ENCODE measurements around the gene SLC19A1.

The SLC19A1 gene

DNA sequence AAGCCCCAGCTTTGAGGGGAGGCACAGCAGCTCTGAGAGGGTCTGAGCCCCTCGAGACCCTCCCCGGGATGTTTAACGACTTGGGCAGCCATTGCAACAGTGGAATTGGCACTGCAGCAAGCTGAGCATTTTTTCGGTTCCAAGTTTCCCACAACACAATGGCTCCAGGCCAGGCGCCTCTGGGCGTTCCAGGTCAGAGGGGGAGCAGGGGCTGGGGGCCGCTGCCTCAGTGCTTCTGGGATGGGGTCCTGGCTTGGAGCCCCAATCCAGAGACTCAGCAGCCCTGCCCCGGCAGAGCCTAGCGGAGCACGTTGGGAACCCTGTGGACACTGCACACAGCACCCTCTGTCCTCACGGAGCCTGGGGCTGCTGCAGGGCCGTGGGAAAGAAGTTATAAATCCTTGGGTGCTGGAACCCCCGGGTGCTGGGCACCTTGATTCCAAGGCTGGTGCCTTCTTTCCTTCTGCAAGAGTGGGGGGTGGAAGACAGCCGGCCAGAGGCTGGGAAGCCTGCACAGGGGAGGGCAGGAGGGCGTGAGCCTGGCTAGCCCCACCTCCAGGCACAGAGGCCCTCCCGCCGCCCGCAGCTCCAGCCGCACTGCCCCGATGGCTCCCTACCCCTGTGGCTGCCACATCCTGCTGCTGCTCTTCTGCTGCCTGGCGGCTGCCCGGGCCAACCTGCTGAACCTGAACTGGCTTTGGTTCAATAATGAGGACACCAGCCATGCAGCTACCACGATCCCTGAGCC lies 87.1 kb downstream of the SLC19A1 start:
- DNase-seq (ENCODE audit: low read depth, low spot score), result no peak
- WGBS (ENCODE audit: insufficient coverage, insufficient read length), result no CpG with 5 or more reads among the region's 23 CpGs
- H3K36me3 ChIP-seq (ENCODE audit: control insufficient read depth, insufficient read depth, low read length), result peaks cover 13% of the 10 kb centered on the region; the same call in 1 of the 2 replicates

DNA sequence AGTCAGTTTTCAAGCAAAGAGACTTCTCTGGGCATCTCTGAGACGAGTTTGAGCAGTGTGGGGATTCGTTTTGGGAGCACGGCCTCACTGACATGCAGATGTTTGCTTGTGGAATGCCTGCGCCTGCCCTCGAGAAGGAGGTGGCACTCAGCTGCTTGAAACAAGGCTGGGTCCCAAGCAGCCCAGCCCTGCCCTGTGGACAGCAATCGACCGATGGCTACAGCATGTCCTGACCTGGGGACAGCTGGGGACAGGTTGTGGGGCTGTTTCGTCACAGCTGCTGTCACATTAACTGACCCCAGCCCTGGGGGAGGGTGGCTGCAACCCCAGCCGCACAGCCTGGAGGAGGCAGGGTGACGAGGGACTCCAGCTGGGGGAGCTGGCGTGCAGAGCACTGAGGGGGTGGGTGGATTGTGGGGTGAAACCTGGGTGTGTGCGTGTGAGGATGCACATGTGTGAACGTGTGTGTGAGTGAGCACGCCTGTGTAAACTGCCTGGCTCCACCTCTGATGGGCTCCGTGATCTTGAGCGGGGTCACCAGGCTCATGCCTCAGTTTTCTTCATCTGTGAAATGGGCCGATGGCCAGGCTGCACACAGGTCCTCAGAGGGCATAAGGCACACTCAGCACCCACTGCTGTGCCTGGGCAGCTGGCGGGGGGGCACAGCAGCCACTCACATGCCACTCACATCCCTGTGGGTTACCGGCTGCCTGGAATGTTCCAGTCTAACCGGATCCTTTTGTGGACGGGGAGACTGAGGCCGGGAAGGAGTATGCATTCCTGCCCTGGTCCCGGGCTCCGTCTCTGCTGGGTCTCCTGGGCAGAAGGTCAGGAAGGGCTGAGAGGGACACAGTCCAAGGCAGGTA lies 87.9 kb downstream of the SLC19A1 start:
- DNase-seq (ENCODE audit: low read depth, low spot score), result no peak
- H3K4me1 ChIP-seq (ENCODE audit: control insufficient read depth, insufficient read depth, low read length), result no peaks in the 10 kb centered on the region; the same call in 1 of the 2 replicates
- H3K4me3 ChIP-seq (ENCODE audit: low read length), result no peak overlapping the region
- WGBS (ENCODE audit: insufficient coverage, insufficient read length), result no CpG with 5 or more reads among the region's 24 CpGs
- no peaks in the 10 kb centered on the region for H3K9me3 ChIP-seq (ENCODE audit: control insufficient read depth, insufficient read depth, low read length)
- H3K36me3 ChIP-seq (ENCODE audit: control insufficient read depth, insufficient read depth, low read length), result peaks cover 9% of the 10 kb centered on the region; the same call in 1 of the 2 replicates
- no peak overlapping the region for H3K27ac ChIP-seq (ENCODE audit: low read length)
- no peaks in the 10 kb centered on the region for H3K27me3 ChIP-seq (ENCODE audit: control insufficient read depth, insufficient read depth, low read length)

More for the DNA sequence above, 87.1 kb downstream of the SLC19A1 start:
- Histone ChIP-seq H3K9me3 (ENCODE audit: control insufficient read depth, insufficient read depth, low read length) (no peaks in the 10 kb centered on the region), H3K4me3 (ENCODE audit: low read length) (no peak overlapping the region), H3K27ac (ENCODE audit: low read length) (no peak overlapping the region), H3K4me1 (ENCODE audit: control insufficient read depth, insufficient read depth, low read length) (no peaks in the 10 kb centered on the region; the same call in 1 of the 2 replicates), H3K27me3 (ENCODE audit: control insufficient read depth, insufficient read depth, low read length) (no peaks in the 10 kb centered on the region)

DNA sequence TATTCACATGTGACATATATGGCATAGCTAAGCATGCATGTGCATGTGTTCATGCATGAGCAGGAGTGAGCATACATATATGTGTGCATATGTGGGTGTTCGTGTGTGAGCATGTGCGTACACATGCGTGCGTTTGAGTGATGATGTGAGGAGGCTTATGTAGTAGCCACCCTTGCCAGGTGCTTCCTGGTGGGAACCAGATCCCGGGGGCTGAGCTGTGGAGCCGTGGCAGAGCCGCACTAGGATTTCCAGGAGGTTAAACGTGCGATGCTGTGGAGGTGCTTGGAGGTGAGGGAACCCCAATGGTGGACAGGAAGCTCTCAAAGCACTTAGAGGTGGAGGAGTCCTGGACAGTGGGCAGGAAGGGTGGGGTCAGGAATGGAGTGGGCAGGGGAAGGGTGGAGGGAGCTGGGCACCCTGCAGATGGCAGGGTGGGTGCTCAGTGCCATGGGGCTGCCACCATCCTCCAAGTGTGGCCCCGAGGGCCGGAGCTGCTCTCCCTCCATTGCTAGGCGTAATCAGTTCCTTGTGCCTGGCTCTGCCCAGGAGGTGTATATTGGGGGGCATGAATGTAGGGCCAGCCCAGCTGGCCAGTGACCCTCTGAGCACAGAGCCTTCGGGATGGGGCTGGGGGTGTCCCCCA lies 88.8 kb downstream of the SLC19A1 start:
- no CpG with 5 or more reads among the region's 13 CpGs for WGBS (ENCODE audit: insufficient coverage, insufficient read length)
- H3K27ac ChIP-seq (ENCODE audit: low read length), result no peak overlapping the region
- peaks cover 9% of the 10 kb centered on the region; the same call in 1 of the 2 replicates for H3K36me3 ChIP-seq (ENCODE audit: control insufficient read depth, insufficient read depth, low read length)
- no peaks in the 10 kb centered on the region for H3K9me3 ChIP-seq (ENCODE audit: control insufficient read depth, insufficient read depth, low read length)
- DNase-seq (ENCODE audit: low read depth, low spot score), result no peak
- no peak overlapping the region for H3K4me3 ChIP-seq (ENCODE audit: low read length)
- H3K4me1 ChIP-seq (ENCODE audit: control insufficient read depth, insufficient read depth, low read length), result no peaks in the 10 kb centered on the region; the same call in 1 of the 2 replicates
- no peaks in the 10 kb centered on the region for H3K27me3 ChIP-seq (ENCODE audit: control insufficient read depth, insufficient read depth, low read length)

DNA sequence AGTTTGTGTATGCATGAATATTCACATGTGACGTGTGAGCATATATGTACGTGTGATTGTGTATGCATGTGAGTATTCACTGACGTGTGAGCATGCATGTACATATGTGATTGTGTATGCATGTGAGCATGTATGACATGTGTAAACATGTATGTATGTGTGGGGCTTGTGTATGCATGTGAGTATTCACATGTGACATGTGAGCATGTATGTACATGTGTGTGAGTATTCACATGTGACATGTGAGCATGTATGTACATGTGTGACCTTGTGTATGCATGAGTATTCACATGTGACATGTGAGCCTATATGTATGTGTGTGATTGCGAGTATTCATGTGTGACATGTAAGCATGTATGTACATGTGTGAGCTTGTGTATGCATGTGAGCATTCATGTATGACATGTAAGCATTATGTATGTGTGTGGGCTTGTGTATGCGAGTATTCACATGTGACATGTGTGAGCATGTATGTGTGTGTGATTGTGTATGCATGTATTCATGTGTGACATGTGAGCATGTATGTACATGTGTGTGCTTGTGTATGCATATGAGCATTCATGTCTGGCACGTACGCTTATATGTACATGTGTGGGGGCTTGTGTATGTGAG lies 89.4 kb downstream of the SLC19A1 start:
- no CpG with 5 or more reads among the region's 7 CpGs for WGBS (ENCODE audit: insufficient coverage, insufficient read length)
- Histone ChIP-seq H3K27me3 (ENCODE audit: control insufficient read depth, insufficient read depth, low read length) (no peaks in the 10 kb centered on the region), H3K36me3 (ENCODE audit: control insufficient read depth, insufficient read depth, low read length) (peaks cover 9% of the 10 kb centered on the region; the same call in 1 of the 2 replicates), H3K27ac (ENCODE audit: low read length) (no peak overlapping the region), H3K9me3 (ENCODE audit: control insufficient read depth, insufficient read depth, low read length) (no peaks in the 10 kb centered on the region), H3K4me3 (ENCODE audit: low read length) (no peak overlapping the region), H3K4me1 (ENCODE audit: control insufficient read depth, insufficient read depth, low read length) (no peaks in the 10 kb centered on the region; the same call in 1 of the 2 replicates)
- DNase-seq (ENCODE audit: low read depth, low spot score), result no peak

DNA sequence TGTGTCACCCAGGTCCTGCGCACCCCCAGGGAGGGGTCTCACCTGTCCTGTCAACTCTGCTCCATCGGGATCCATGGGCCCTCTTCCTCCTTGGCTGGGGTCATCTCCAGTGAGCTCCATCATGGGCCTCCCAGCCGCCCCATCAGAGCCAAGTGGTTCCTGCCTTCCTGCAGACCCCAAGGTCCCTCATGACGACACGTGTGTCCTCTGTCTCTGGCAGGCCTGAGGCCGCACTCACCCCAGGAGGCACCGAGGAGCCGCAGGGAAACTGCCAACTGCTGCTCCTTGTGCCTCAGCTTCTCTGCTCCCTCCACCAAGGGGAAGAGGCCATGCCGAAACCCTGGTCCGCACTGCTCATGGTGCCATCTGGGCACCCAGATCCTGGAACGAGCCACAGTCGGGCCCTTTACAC lies 90.5 kb downstream of the SLC19A1 start:
- no CpG with 5 or more reads among the region's 12 CpGs for WGBS (ENCODE audit: insufficient coverage, insufficient read length)
- no peak for DNase-seq (ENCODE audit: low read depth, low spot score)
- H3K9me3 ChIP-seq (ENCODE audit: control insufficient read depth, insufficient read depth, low read length), result no peaks in the 10 kb centered on the region
- no peak overlapping the region for H3K4me3 ChIP-seq (ENCODE audit: low read length)
- H3K27ac ChIP-seq (ENCODE audit: low read length), result no peak overlapping the region
- peaks cover 9% of the 10 kb centered on the region; the same call in 1 of the 2 replicates for H3K36me3 ChIP-seq (ENCODE audit: control insufficient read depth, insufficient read depth, low read length)
- no peaks in the 10 kb centered on the region; the same call in 1 of the 2 replicates for H3K4me1 ChIP-seq (ENCODE audit: control insufficient read depth, insufficient read depth, low read length)
- H3K27me3 ChIP-seq (ENCODE audit: control insufficient read depth, insufficient read depth, low read length), result no peaks in the 10 kb centered on the region

DNA sequence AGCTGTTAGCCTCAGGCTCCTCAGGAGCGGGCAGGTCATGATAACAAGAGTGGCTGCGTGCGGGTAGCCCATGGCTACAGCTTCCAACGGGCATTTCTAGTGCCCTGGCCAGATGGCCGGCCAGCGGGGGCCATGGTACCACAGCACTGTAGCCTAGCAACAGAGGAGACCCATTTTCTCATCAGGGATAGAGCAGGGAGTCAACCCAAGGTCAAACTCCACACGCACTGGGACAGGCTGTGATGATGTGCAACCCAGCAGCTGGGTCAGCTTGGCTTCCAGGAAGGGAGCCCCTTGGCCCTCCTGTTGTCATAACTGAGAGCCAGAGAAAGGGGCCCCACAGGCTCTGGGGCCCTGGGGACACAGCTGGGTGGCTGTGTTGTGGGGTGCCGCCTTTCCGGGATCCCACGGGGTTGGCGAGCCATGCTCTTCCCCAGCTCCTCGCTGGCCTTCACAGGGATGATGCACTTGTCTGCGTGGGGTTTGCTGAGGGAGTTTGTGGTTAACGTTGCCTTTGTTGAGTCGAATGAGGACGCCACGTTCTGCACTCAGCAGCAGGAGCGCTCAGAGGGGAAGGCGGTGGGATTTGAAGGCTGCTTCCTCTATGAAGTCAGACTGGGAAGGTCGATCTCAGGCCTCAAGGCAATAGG lies 91.0 kb downstream of the SLC19A1 start:
- Histone ChIP-seq H3K4me3 (ENCODE audit: low read length) (no peak overlapping the region), H3K9me3 (ENCODE audit: control insufficient read depth, insufficient read depth, low read length) (no peaks in the 10 kb centered on the region), H3K27ac (ENCODE audit: low read length) (no peak overlapping the region), H3K36me3 (ENCODE audit: control insufficient read depth, insufficient read depth, low read length) (peaks cover 6% of the 10 kb centered on the region; the same call in 1 of the 2 replicates), H3K4me1 (ENCODE audit: control insufficient read depth, insufficient read depth, low read length) (no peaks in the 10 kb centered on the region; the same call in 1 of the 2 replicates), H3K27me3 (ENCODE audit: control insufficient read depth, insufficient read depth, low read length) (no peaks in the 10 kb centered on the region)
- WGBS (ENCODE audit: insufficient coverage, insufficient read length), result no CpG with 5 or more reads among the region's 20 CpGs
- no peak for DNase-seq (ENCODE audit: low read depth, low spot score)

DNA sequence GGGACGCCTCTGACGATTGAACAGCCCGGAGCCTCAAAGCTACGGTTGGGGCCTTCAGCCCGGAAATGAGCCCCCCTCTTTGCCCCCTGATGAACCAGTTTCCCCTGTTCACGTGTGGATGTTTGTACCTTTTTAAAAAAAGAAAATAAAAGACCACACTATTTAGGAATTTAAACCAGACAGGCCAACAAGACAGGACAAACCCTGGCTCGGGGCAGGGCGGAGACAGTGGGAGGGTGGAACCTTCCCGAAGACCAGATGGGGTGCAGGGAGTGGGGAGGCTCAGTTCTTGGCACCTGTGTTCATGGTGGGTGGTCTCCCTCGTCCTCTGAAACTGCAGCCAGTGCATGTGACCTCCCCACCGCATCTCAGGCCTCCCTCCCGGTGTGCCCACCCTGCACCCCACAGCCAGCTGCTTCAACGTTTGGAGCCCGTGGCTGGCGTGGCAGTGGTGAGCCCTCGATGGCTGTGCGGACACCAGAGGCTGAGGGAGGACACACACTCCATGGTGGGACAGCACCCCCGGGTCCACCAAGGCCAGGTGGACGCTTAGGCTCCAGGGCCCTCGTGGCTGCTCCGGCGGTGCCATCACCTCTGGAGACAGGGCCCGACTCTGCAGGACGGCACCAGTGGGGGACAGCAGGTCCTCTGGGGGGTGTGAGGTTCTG lies 91.7 kb downstream of the SLC19A1 start:
- no CpG with 5 or more reads among the region's 24 CpGs for WGBS (ENCODE audit: insufficient coverage, insufficient read length)
- H3K36me3 ChIP-seq (ENCODE audit: control insufficient read depth, insufficient read depth, low read length), result peaks cover 3% of the 10 kb centered on the region; the same call in 1 of the 2 replicates

DNA sequence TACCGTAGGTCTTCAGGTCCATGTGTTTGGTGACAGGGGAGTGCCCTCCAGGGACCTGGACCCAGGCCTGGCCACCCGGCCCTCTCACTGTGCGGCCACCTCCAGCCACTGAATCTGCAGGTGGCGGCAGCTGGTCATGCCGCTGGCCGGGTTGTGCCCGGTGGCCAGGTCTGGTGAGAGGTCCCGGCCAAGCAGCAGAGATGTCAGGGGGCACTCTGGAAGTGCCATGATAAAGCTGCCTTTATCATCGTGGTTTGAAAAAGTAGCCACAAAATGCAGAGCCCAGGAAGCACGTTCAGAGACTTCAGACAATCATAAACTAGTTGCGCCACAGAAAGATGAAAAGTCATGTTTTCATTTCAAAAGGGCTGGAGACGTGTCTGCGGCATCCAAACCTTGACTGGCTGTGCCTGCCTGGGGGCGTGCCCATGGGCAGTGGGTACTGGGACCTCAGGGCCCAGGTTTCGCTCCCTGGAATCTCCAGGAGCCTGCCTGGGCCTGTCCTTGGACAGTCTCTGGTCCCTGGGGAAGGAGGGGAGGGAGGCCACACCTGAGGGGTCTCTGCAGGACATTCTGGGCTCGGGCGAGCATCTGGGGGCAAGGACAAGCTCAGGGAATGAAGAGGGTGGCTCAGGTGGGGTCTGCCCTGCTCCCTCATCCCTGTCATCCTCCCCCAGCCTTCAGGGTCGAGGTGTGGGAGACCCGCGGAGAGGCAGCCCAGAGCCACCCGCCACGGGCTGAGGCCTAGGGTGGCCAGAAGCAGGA lies 92.4 kb downstream of the SLC19A1 start:
- Histone ChIP-seq H3K9me3 (ENCODE audit: control insufficient read depth, insufficient read depth, low read length) (no peaks in the 10 kb centered on the region), H3K27me3 (ENCODE audit: control insufficient read depth, insufficient read depth, low read length) (no peaks in the 10 kb centered on the region), H3K4me3 (ENCODE audit: low read length) (no peak overlapping the region), H3K4me1 (ENCODE audit: control insufficient read depth, insufficient read depth, low read length) (no peaks in the 10 kb centered on the region; the same call in 1 of the 2 replicates), H3K27ac (ENCODE audit: low read length) (no peak overlapping the region), H3K36me3 (ENCODE audit: control insufficient read depth, insufficient read depth, low read length) (no peaks in the 10 kb centered on the region)
- no CpG with 5 or more reads among the region's 22 CpGs for WGBS (ENCODE audit: insufficient coverage, insufficient read length)
- DNase-seq (ENCODE audit: low read depth, low spot score), result no peak

More for the DNA sequence above, 91.7 kb downstream of the SLC19A1 start:
- H3K9me3 ChIP-seq (ENCODE audit: control insufficient read depth, insufficient read depth, low read length), result no peaks in the 10 kb centered on the region
- no peaks in the 10 kb centered on the region; the same call in 1 of the 2 replicates for H3K4me1 ChIP-seq (ENCODE audit: control insufficient read depth, insufficient read depth, low read length)
- H3K4me3 ChIP-seq (ENCODE audit: low read length), result no peak overlapping the region
- H3K27me3 ChIP-seq (ENCODE audit: control insufficient read depth, insufficient read depth, low read length), result no peaks in the 10 kb centered on the region
- H3K27ac ChIP-seq (ENCODE audit: low read length), result no peak overlapping the region
- no peak for DNase-seq (ENCODE audit: low read depth, low spot score)
